Ascending aorta (tissue), 2 donors: Measurements from ENCODE around the gene ZNF618. TPM values are rescaled to one million over a fixed set of nuclear protein-coding genes. Genes with fewer than 3 reads are reported as not detected.

Experiments used
- DNase-seq, 2 donors: peaks; one replicate each; pipeline ENCODE4 v3.0.0-alpha.2; 2019; ENCODE audit warnings: low spot score in 2 of 2
- H3K27ac ChIP-seq, 2 donors: fragments of 200-600 bp; sonication (generic); one replicate each; pipeline ENCODE4 v1.5.1; 2016 to 2017; ENCODE audit warnings: mild to moderate bottlenecking in 1 of 2
- H3K27me3 ChIP-seq: fragments of 200-600 bp; sonication (generic); one replicate; pipeline ENCODE4 v1.5.1; 2017
- H3K36me3 ChIP-seq, 2 donors: fragments of 200-600 bp; sonication (generic); one replicate each; pipeline ENCODE4 v1.5.1; 2016
- H3K4me1 ChIP-seq, 2 donors: fragments of 200-600 bp; sonication (generic); one replicate each; pipeline ENCODE4 v1.5.1; 2016 to 2017; ENCODE audit warnings: mild to moderate bottlenecking in 1 of 2
- H3K4me3 ChIP-seq, 2 donors: fragments of 200-600 bp; sonication (generic); one replicate each; pipeline ENCODE4 v1.5.1; 2016 to 2017; ENCODE audit warnings: mild to moderate bottlenecking in 1 of 2
- H3K9me3 ChIP-seq, 2 donors: fragments of 200-600 bp; sonication (generic); one replicate each; pipeline ENCODE4 v1.5.1; 2016
- intact Hi-C: fragments of 100-400 bp; cut with DNase I; formaldehyde crosslinking; loops from one replicate; pipeline ENCODE4 v1.15.1; 2023
- total RNA-seq: library from RNA; depleted of rRNA; stranded (reverse); fragments of >200 nt; gene quantifications from one replicate; pipeline ENCODE4 v1.1.0, GENCODE V29; 2016
- TF ChIP-seq, protein P1 (sequence below), 3 experiments: fragments of 200-600 bp in 2 of 3; fragments of 450-650 bp in 1 of 3; sonication (generic) in 2 of 3; IDR thresholded peaks; one replicate each; pipeline ENCODE4 v1.5.1; 2016 to 2019; ENCODE audit warnings: antibody characterized with exemption in 3 of 3, mild to moderate bottlenecking in 1 of 3, moderate library complexity in 1 of 3

The ZNF618 gene
- total RNA-seq, 1 donor from 2014 or later = 16.1 TPM

DNA sequence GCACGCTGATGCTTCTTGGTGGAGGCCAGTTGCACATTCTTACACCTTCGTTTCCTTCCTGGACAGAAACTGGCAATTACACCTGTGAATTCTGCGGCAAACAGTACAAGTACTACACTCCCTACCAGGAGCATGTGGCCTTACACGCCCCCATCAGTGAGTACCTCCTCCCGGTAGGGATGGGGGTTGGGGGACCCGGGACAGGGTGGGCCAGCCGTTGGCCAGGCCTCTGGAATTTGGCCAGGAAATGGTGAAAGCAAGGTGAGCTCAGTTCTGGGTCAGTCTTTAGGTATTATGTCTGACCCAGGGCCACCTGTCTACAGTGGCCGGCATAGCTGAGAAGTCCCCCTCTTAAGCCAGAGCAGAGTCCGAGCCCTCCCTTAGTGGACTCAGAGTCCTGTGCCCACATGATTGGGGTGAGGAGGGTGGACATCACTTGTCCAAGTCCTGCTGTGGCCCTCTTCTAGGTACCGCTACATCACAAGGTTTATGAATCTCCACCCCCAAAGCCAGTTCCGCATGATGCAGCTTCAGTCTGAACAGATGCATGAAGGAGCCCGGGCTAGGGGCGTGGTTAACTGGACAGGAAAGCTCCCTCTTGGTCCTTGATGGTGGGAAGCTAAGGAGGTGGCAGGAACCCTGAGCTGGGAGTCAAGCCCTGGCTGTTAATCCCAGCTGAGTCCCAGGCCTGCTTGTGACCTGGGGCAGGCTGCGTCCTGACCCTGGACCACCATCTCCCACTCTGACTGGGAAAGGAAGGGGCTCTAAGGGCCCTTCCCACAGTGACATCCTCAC lies 140.7 kb downstream of the ZNF618 start:
- intact Hi-C loops = no loop called here
- Histone ChIP-seq H3K27ac (no peak overlapping the region), H3K9me3 (peaks cover 0 to 10% of the 10 kb centered on the region in 2 donors), H3K4me1 (no peaks in the 10 kb centered on the region), H3K36me3 (peaks cover 20 to 56% of the 10 kb centered on the region in 2 donors), H3K27me3 (no peaks in the 10 kb centered on the region), H3K4me3 (no peak overlapping the region)
- TF ChIP-seq, protein P1, sequence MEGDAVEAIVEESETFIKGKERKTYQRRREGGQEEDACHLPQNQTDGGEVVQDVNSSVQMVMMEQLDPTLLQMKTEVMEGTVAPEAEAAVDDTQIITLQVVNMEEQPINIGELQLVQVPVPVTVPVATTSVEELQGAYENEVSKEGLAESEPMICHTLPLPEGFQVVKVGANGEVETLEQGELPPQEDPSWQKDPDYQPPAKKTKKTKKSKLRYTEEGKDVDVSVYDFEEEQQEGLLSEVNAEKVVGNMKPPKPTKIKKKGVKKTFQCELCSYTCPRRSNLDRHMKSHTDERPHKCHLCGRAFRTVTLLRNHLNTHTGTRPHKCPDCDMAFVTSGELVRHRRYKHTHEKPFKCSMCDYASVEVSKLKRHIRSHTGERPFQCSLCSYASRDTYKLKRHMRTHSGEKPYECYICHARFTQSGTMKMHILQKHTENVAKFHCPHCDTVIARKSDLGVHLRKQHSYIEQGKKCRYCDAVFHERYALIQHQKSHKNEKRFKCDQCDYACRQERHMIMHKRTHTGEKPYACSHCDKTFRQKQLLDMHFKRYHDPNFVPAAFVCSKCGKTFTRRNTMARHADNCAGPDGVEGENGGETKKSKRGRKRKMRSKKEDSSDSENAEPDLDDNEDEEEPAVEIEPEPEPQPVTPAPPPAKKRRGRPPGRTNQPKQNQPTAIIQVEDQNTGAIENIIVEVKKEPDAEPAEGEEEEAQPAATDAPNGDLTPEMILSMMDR (IDR thresholded peaks at IDR 0.05) = no peak
- peak in 1 of 2 donors; percentile 39 for DNase-seq

DNA sequence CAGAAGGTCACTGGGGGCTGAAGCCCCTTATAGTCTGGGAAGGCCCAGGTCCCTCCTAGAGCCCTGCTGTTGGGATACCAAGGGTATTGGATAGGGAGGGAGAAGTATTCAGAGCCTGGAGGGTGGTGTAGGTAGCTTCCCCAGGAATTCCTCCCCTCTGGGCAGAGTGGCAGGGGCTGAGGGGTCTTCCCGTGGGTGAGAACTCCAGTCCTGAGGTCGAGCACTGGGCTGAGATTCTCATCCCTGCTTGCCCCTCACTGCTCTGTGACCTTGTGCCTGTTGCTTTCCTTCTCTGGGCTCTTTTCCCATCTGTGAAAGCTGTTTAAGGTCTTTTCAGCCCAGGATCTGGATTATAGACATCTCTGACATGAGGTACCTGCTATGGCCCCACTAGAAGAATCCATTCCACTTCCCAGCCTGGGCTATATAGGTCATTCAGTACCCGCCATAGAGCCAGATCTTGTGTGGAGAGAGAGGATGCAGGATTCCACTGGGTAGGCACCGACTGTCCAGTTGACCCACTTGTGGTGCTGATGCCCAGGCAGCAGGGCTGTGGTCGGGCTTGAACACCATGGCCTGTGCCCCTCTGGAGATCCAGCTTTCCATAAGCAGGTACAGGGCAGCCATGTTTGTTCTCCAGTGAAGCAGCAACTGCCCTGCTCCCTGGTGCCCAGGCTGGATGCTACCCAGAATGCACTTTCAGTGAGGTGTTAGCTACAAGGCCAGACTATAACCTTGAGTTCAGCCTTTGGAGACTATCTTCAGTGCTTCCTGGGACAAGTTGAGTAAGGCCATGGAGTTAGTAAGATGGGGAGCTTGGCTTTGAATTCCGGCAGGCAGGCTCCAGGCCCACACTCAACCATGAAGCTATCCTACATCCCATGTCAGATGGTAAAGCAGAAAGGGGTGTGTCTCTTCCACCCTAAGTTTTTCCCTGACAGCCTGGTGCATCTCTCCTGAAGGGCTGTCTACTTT lies 141.9 kb downstream of the ZNF618 start:
- no peak overlapping the region for H3K4me3 ChIP-seq
- no peak overlapping the region for H3K27ac ChIP-seq
- H3K27me3 ChIP-seq = no peaks in the 10 kb centered on the region
- H3K9me3 ChIP-seq = peaks cover 4 to 20% of the 10 kb centered on the region in 2 donors
- intact Hi-C loops = no loop called here
- TF ChIP-seq, protein P1 (IDR thresholded peaks at IDR 0.05) = no peak
- DNase-seq = peak in 1 of 2 donors; percentile 52
- peaks cover 20 to 60% of the 10 kb centered on the region in 2 donors for H3K36me3 ChIP-seq
- no peaks in the 10 kb centered on the region for H3K4me1 ChIP-seq

DNA sequence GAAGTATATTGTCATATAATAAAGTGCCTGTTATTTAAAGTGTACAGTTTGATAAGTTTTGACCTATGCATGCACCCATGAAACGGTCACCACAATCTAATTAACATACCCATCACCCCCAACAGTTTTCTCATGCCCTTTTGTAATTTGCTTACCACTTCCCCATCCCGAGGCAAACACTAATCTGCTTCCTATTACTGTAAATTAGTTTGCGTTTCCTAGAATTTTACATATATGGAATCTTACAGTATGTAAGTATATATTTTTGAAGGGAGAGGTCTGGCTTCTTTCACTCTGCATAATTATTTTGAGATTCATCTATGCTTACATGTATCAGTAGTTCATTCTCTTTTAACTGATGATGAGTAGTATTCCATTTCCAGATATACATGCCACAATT lies 145.5 kb downstream of the ZNF618 start:
- H3K27ac ChIP-seq = no peak overlapping the region
- DNase-seq = no peak
- peaks cover 19 to 62% of the 10 kb centered on the region in 2 donors for H3K36me3 ChIP-seq
- no peak overlapping the region for H3K4me3 ChIP-seq
- no peaks in the 10 kb centered on the region for H3K27me3 ChIP-seq
- intact Hi-C loops = no loop called here
- peaks cover 7 to 32% of the 10 kb centered on the region in 2 donors for H3K9me3 ChIP-seq
- TF ChIP-seq, protein P1 (IDR thresholded peaks at IDR 0.05) = no peak
- H3K4me1 ChIP-seq = no peaks in the 10 kb centered on the region

DNA sequence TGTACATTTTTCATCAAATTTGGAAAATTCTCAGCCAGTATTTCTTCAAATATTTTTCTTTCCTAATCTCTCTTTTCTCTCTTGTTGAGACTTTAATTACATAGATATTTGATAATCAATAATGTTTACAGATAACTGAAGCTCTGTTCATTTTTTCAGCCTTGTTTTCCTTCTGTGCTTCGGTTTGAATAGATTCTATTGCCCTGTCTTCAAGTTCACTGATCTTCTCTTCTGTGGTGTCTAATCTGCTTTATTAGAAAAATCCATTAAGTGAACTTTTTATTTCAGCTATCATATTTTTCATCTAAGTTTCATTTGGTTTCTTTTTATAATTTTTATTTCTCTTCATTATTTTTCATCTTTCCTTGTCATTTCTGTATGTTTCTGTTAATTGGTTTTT lies 147.9 kb downstream of the ZNF618 start:
- H3K27ac ChIP-seq = no peak overlapping the region
- TF ChIP-seq, protein P1 (IDR thresholded peaks at IDR 0.05) = no peak
- intact Hi-C loops = no loop called here
- H3K4me3 ChIP-seq = no peak overlapping the region
- H3K36me3 ChIP-seq = peaks cover 0 to 50% of the 10 kb centered on the region in 2 donors
- no peak for DNase-seq
- H3K9me3 ChIP-seq = peaks cover 7 to 32% of the 10 kb centered on the region in 2 donors
- H3K27me3 ChIP-seq = no peaks in the 10 kb centered on the region
- H3K4me1 ChIP-seq = no peaks in the 10 kb centered on the region

DNA sequence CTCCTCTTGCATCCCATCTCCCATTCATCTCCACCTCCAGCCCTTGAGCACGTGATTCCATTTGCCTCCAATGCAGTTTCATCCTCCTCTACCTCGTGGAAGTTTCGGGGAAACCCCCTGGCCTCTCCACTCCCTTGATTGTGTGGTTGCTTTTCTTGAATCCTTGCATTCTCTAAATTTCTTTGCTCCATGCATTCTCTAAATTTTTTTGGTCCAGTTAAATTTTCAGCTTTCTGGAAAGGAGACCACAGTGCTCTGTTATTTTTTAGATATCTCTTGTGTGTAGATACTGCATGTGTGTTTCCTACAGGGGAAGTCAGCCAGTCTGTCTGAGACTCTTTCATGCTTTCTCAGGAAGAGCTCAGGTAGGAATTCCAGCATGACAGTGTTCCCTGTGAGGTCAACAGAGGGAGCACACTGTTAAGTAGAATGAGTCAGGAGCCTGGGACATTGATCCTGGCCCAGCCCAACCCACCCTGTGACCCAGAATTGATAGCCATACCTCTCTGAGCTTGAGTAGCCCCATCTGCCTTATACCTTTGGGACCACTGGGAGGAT lies 149.2 kb downstream of the ZNF618 start:
- Histone ChIP-seq H3K36me3 (peaks cover 2 to 44% of the 10 kb centered on the region in 2 donors), H3K9me3 (peaks cover 7 to 22% of the 10 kb centered on the region in 2 donors), H3K4me3 (no peak overlapping the region), H3K4me1 (no peaks in the 10 kb centered on the region), H3K27me3 (no peaks in the 10 kb centered on the region), H3K27ac (no peak overlapping the region)
- DNase-seq = no peak
- intact Hi-C loops = no loop called here
- TF ChIP-seq, protein P1 (IDR thresholded peaks at IDR 0.05) = no peak
